ENCODE data around the gene EIF3K.

- TF ChIP-seq CTCF (IDR thresholded peaks at IDR 0.05) = no peak
- TF ChIP-seq POLR2A (IDR thresholded peaks at IDR 0.05) = no peak
Observed at GRCh38 chr19:38580080-38580479, 38.9 kb upstream of the EIF3K start.

Data from heart left ventricle (tissue), 13 donors.